Measurements from ENCODE around the gene STK39.

The STK39 gene

GRCh38 chr2:168155680-168156079 lies 91.7 kb downstream of the STK39 start:
- no peak for DNase-seq

- no peak for DNase-seq
These were observed 92.3 kb downstream of the STK39 start for GRCh38 chr2:168155046-168155445.

- no peak for DNase-seq
These were observed 94.4 kb downstream of the STK39 start for GRCh38 chr2:168152902-168153530.

GRCh38 chr2:168149986-168150385 lies 97.4 kb downstream of the STK39 start:
- peak; percentile 23 for DNase-seq

- DNase-seq, result no peak
These were observed 98.0 kb downstream of the STK39 start for GRCh38 chr2:168149150-168149974.

GRCh38 chr2:168147830-168148794 lies 99.3 kb downstream of the STK39 start:
- no peak for DNase-seq

- DNase-seq, result peak; percentile 39
These were observed 100.2 kb downstream of the STK39 start for GRCh38 chr2:168146892-168147810.

GRCh38 chr2:168145426-168146310 lies 101.7 kb downstream of the STK39 start:
- DNase-seq, result no peak

- no peak for DNase-seq
These were observed 102.4 kb downstream of the STK39 start for GRCh38 chr2:168145011-168145410.

- DNase-seq, result no peak
These were observed 103.6 kb downstream of the STK39 start for GRCh38 chr2:168143813-168144212.

- DNase-seq, result no peak
These were observed 106.5 kb downstream of the STK39 start for GRCh38 chr2:168140892-168141291.

- DNase-seq, result no peak
These were observed 107.5 kb downstream of the STK39 start for GRCh38 chr2:168139852-168140251.

GRCh38 chr2:168138901-168139300 lies 108.5 kb downstream of the STK39 start:
- no peak for DNase-seq

- DNase-seq, result no peak
These were observed 109.0 kb downstream of the STK39 start for GRCh38 chr2:168138374-168138773.

GRCh38 chr2:168137510-168138180 lies 109.8 kb downstream of the STK39 start:
- no peak for DNase-seq

- DNase-seq, result peak; percentile 56
These were observed 110.9 kb downstream of the STK39 start for GRCh38 chr2:168136392-168136977.

- DNase-seq, result no peak
These were observed 111.8 kb downstream of the STK39 start for GRCh38 chr2:168135630-168136029.

GRCh38 chr2:168135121-168135520 lies 112.3 kb downstream of the STK39 start:
- DNase-seq, result no peak

GRCh38 chr2:168134485-168134884 lies 112.9 kb downstream of the STK39 start:
- DNase-seq, result no peak

GRCh38 chr2:168132389-168132788 lies 115.0 kb downstream of the STK39 start:
- no peak for DNase-seq

Measured in suppressor macrophage treated with lipopolysaccharide for 4 hours (primary cell).